T follicular helper cell (primary cell): Measurements from ENCODE around the gene ANKRD42.

ENCODE experiments used
- DNase-seq: peaks from one replicate; pipeline ENCODE4 v3.0.0-alpha.2; 2020; ENCODE audit warnings: low read depth
- total RNA-seq, 2 experiments: gene quantifications; one replicate each; lab custom pipeline; 2026; lab: John Stamatoyannopoulos, UW

ANKRD42 gene
- total RNA-seq: 7.2 to 13.1 reads per million in 2 experiments

GRCh38 chr11:83193315-83194280 lies at the start of gene ANKRD42:
Gene ANKRD42 (plus strand): TSS chr11:83193712. CDS start chr11:83194671, 959 bp downstream.
- peak; percentile 81 for DNase-seq

- DNase-seq: no peak
Observed at GRCh38 chr11:83147895-83148294, 45.6 kb upstream of the ANKRD42 start.

DNA sequence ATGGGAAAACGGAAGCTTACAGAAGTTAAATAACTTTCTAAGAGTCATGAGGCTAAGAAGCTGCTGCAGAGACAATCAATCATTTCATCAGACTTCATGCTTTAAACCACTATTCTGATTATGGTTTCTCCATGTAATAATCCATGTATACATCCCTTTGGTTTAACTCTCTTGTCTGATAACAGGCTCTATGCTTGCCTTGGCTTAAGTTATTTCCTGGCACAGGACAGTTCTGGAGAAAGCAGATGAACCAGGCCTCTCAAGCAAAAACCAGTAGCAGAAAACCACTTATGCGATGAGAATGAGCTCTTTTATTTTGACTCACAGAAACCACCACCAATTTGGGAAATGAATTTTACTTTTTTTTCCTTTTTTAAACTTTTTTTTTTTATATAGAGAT lies 43.1 kb upstream of the ANKRD42 start:
- DNase-seq: no peak

- DNase-seq: no peak
Observed at GRCh38 chr11:83151274-83151977, 42.1 kb upstream of the ANKRD42 start.

DNA sequence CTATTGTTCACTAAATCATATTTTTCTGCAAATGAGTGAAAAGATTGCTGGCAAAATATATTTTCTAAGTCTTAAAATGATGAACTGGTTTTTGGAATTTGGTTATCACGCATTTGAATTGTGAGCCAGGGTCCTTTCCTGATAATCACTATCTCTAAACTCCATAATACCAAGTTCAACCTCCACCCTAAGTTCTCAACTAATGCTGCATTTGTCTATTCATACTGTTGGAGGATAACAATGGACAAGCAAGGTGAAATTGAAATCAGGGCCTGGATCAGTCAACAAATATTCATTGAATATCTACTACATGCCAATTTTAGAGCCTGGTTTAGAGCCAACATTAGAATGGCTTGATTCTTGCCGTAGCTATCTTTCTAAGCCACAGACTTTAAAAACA lies 41.2 kb upstream of the ANKRD42 start:
- no peak for DNase-seq

DNA sequence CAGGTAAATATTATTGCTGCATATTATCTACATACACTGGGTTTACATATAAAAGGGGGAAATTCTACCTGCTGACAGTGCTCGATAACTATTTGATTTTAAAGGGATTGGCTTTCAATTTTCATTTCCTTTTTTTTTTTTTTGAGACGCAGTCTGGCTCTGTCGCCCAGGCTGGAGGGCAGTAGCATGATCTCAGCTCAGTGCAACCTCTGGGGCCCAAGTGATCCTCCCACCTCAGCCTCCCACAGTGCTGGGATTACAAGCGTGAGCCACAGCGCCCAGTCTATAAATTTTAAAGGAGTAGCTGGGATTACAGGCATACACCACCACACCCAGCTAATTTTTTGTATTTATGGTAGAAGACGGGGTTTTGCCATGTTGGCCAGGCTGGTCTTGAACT lies 39.7 kb upstream of the ANKRD42 start:
- no peak for DNase-seq

- DNase-seq: peak; percentile 98
Observed at GRCh38 chr11:83156144-83156995, 37.1 kb upstream of the ANKRD42 start.

DNA sequence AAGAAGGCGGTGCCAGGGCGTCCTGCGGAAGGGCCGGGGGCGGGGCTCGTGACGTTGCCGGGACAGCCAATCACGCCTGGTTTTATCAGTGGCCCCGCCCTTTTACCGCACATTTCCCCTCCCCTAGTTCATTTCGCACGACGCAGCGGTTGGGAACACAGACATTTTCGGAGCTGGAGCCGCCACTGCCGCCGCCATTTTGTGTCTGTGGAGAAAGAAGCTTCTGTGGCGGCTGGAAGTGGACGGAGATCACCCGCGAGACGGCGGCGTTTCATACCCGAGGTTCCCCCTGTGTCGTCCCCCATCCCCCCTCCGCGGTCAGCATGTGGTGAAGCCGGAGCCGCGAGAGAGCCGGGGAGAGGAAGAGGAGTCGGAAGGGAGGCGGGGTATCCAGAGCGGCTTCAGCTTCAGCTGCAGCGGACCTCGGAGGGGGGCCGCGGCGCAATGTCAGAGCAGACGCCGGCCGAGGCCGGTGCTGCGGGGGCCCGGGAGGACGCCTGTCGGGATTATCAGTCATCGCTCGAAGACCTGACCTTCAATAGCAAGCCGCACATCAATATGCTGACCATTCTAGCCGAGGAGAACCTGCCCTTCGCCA lies 36.4 kb upstream of the ANKRD42 start, which contains the start of gene PCF11:
PCF11 (plus strand) TSS at position 136 of the 598 bp plus-strand sequence; CDS start at position 445, 309 bp downstream.
- DNase-seq: no peak

DNA sequence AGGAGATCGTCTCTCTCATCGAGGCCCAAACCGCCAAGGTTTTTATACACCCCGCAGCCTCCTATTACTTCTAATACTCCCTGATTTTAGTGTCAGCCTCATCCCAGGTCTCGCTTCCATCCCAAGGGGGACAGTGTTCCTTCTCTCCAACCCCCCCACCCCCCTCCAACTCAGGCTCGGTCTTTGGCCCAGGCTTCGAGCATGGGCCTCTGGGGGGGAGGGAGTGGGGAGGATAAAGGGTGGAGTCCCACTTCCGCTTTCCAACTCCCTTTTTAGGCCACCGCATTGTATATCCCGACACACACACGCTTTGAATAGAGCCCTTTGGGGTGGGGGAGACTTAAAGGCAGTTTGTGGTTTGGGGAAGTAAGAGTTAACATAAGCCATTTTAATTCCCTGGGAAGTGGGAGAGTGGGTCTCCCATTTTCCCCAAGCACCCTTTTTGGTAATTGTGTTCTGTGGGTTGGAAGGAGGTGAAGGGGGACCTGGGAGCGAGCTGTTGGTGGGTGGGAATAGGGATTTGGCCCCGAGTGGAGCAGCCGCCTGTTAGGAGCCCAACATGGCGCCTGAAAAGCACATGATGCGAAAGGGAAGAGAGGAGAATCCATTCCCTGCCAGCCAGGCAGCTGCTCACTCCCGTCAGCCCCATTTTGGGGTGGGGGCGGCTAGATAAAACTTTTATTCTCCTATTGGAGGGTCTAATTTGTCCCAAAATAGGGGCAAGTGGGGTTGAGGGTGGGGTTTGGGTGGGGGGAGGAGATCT lies 35.7 kb upstream of the ANKRD42 start:
- peak; percentile 34 for DNase-seq

- DNase-seq: no peak
Observed at GRCh38 chr11:83158357-83158786, 35.1 kb upstream of the ANKRD42 start.

DNA sequence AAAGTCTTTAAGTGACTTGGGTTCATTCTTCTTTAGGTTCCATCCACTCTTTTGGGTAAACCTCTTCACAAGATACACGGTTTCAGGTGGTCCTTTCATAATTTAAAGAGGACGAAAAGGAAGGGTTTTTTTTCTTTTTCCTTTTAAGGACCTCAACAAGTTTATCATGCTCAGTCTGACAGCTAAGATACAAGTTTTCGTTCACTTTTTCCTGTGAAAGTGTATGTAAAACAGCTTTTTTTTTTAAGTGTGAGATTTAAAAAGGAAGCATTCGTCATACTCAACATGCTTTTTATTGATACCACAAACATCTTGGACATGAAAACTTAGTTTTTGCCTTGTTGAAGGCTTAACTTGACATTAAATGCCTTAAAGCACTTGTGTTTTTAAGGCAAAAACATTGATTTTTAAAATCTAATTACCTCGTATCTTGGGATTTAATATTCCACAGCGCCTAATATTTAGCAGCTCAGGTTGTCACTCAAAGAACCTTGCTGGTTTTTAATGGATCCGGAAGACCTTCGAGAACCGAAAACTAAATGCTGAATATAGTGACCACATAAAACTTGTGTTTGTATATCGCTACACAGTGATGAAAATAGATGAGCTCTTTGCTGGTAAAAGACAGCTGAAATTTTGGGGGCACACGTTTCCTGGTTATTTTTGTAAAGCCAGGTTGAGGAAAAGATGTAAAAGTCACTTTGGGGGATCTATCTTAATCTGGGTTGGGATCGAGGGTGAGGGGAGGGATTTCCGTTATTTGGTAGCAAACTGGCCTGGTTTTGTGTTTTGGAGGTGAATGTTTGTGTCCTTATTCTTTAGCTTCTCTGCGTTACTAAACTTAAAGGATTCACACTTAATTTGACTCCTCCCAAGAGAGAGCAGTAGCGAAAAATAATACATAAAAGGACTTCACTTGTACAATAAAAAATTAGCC lies 34.3 kb upstream of the ANKRD42 start:
- no peak for DNase-seq

- no peak for DNase-seq
Observed at GRCh38 chr11:83159902-83160865, 33.3 kb upstream of the ANKRD42 start.

DNA sequence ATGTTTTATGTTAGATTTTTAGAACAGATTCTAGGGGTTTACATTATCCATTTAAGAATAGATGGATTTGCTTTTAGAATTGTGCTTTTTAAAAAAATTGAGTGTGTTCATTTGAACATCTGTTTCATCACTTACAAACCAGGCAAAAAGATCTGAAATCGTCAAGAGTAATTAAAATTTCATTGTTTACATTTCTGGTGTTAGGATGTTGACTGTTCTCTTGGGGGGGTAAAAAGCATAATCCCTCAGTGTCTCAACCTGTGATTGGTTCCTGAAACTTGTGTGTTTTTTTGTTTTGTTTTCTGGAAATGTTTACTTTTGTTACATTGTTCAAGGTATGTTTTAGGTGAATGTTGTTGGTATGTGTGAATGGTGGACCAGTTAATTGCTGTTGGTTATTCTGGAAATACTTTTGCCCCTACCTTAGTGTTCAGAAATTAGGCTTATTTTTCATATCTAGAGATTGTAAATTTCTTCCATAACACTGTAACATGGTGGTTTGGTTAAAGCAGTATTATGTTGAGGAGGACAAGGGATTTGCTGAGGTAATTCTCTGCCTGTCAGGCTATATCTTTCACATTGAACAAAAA lies 31.8 kb upstream of the ANKRD42 start:
- no peak for DNase-seq

DNA sequence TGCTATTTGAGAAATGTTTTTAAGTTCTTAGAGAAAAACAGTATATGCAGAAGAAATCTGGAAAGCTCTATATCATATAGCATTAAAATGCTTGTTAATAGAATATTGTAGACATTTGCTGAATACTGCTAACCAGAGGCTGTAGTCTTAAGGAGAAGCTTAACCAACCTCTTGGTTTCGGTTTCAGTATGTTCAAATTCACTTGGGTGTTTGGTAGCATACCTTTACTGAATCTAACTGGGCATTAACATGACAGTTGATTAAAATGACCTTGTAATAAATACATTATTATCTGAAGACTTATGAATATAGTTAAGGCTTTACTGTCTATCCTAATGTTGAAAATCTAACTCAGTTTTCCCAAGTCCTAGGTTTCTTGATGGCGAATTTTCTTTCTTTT lies 31.1 kb upstream of the ANKRD42 start:
- DNase-seq: no peak

DNA sequence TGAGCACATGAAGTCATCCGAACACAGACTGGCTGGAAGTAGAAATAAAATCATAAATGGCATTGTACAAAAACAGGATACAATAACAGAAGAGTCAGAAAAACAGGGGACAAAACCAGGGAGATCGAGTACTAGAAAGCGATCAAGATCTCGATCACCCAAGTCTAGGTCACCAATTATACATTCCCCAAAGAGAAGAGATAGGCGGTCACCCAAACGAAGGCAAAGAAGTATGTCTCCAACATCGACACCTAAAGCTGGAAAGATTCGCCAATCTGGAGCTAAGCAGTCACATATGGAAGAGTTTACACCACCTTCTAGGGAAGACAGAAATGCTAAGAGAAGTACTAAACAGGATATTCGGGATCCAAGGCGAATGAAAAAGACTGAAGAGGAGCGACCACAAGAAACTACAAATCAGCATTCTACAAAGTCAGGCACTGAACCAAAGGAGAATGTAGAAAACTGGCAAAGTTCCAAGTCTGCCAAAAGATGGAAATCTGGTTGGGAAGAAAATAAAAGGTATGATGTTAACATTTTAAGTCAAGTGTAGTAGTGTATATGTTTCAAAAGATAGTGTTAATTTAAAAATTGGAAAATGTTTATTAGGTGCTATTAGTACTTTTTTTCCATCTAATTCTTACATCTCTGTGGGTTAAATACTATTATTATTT lies 27.2 kb upstream of the ANKRD42 start:
- no peak for DNase-seq

GRCh38 chr11:83168756-83169155 lies 24.8 kb upstream of the ANKRD42 start:
- DNase-seq: no peak

GRCh38 chr11:83170865-83171264 lies 22.6 kb upstream of the ANKRD42 start:
- no peak for DNase-seq
